Activated naive CD4-positive, alpha-beta T cell treated with anti-CD3 and anti-CD28 coated beads, Interleukin-2, amount 10 ng/mL, durations not matched to agents 5 hours and 36 hours (primary cell): Measurements from ENCODE around the gene SLC25A30. TPM values are rescaled to one million over a fixed set of nuclear protein-coding genes. Genes with fewer than 3 reads are reported as not detected.

Experiments used
- total RNA-seq, 2 experiments: library from RNA; stranded (reverse); gene quantifications; one replicate each; pipeline ENCODE4 v1.2.3, GENCODE V29; 2021

Gene SLC25A30
- 10 to 100 TPM; 14.3 to 16.7 TPM for total RNA-seq

GRCh38 chr13:45417790-45418534 is at the start of gene SLC25A30:
Gene SLC25A30, minus strand, starts transcription at chr13:45418373. Its CDS starts 6,948 bp downstream, at chr13:45411425.

GRCh38 chr13:45464687-45465453 is 46.7 kb upstream of the SLC25A30 start, which contains the start of gene COG3:
Gene COG3, plus strand, starts transcription at chr13:45464939. Its CDS starts 98 bp downstream, at chr13:45465037.

Other genes starting within 250 kb of the SLC25A30 start
- gene KCTD4, start 217.3 kb downstream of the SLC25A30 start, total RNA-seq: not detected
- gene TPT1, start 77.2 kb downstream of the SLC25A30 start, total RNA-seq: 1,000 to 10,000 TPM; 8,575 to 8,858 TPM
- 10 to 100 TPM; 26.5 to 28.0 TPM for gene COG3, start 46.6 kb upstream of the SLC25A30 start, total RNA-seq
- gene ERICH6B, start 197.4 kb upstream of the SLC25A30 start, total RNA-seq: not detected